Left lung (tissue), 14 donors: ENCODE data around the gene KCNAB3. TPM values are rescaled to one million over a fixed set of nuclear protein-coding genes. Genes with fewer than 3 reads are reported as not detected.
A peak's percentile ranks its signal among the peaks of the same experiment; 100 is the strongest.

Experiments used
- ATAC-seq: fragments of 200-7000 bp; cut with Tn5 transposase; one replicate; pipeline ENCODE4 v1.9.1; 2020; ENCODE audit warnings: moderate library complexity
- DNase-seq, 4 donors: peaks; one replicate each; pipeline ENCODE4 v3.0.0-alpha.2; 2013 to 2020
- H3K27ac ChIP-seq, 2 donors: fragments of 200-600 bp; sonication (generic) in 1 of 2; one replicate each; pipeline versions ENCODE4 v1.5.0 to v1.8.0; 2020 to 2021
- H3K27me3 ChIP-seq, 2 donors: fragments of 200-600 bp; sonication (generic) in 1 of 2; one replicate each; pipeline versions ENCODE4 v1.5.0 to v1.8.0; 2020 to 2021
- H3K36me3 ChIP-seq, 2 donors: fragments of 200-600 bp; sonication (generic) in 1 of 2; one replicate each; pipeline versions ENCODE4 v1.5.0 to v1.8.0; 2020 to 2021
- H3K4me1 ChIP-seq, 2 donors: fragments of 200-600 bp; one replicate each; pipeline ENCODE4 v1.8.0; 2021
- H3K4me3 ChIP-seq, 2 donors: fragments of 200-600 bp; sonication (generic) in 1 of 2; one replicate each; pipeline versions ENCODE4 v1.5.0 to v1.8.0; 2020 to 2021; ENCODE audit warnings: mild to moderate bottlenecking in 1 of 2
- H3K9me3 ChIP-seq, 2 donors: fragments of 200-600 bp; sonication (generic) in 1 of 2; one replicate each; pipeline versions ENCODE4 v1.5.0 to v1.8.0; 2020 to 2021
- CTCF ChIP-seq, 2 donors: fragments of 200-600 bp; sonication (generic) in 1 of 2; IDR thresholded peaks; one replicate each; pipeline versions ENCODE4 v1.5.0 to v1.8.0; 2021; ENCODE audit warnings: antibody characterized with exemption in 2 of 2
- intact Hi-C, 2 donors: fragments of 100-400 bp; cut with DNase I; formaldehyde crosslinking; loops; one replicate each; pipeline versions ENCODE4 v1.11.2 to v1.14.2; 2022
- long read RNA-seq, 12 donors: library from polyadenylated mRNA in 2 of 12; unstranded in 2 of 12; transcript quantifications; one replicate each; pipeline ENCODE4 v2.0.0 and lab custom pipeline, GENCODE V29; 2019 to 2026
- polyA plus RNA-seq, 6 donors: library from polyadenylated mRNA; unstranded; fragments of 120-200 nt; gene quantifications; one replicate each; pipeline ENCODE4 v1.2.1, GENCODE V29; 2013; ENCODE audit not compliant: insufficient read length in 6 of 6
- total RNA-seq, 2 donors: library from RNA; stranded (reverse); fragmentation: NEBNext Ultra II Directional; extraction: Animal tissue kit (Norgen Biotek cat#: 25700); gene quantifications; one replicate each; pipeline ENCODE4 v1.2.1, GENCODE V29; 2021
- donor health status: DM: no; HTN: yes; CAD: no.
- donor health status: DM: no; HTN: no; CAD: no.

The KCNAB3 gene
- 1 to 10 TPM; 2.5 to 3.5 TPM for total RNA-seq
- polyA plus RNA-seq: 10 to 100 TPM in 5 of 6 donors, 1 to 10 TPM in 1; 9.4 to 12.7 (median 11.5) TPM
- long read RNA-seq, donor 1, transcript KCNAB3-204 (2 exons, 859 nt): major isoform, 7 of 7 reads
- long read RNA-seq, donor 1, partial matches to known transcripts: 0 of 7 reads
- long read RNA-seq, donor 1, other reads (novel, unspliced or antisense): 0 of 7 reads
- long read RNA-seq, donor 2, partial matches to known transcripts: 370 of 383 reads
- long read RNA-seq, donor 2, other reads (novel, unspliced or antisense): 9 of 383 reads
- long read RNA-seq, donor 3: 0 reads
- long read RNA-seq, donor 4: 0 reads
- long read RNA-seq, donor 5, partial matches to known transcripts: 0 of 2 reads
- long read RNA-seq, donor 5, other reads (novel, unspliced or antisense): 0 of 2 reads
- long read RNA-seq, donor 6, partial matches to known transcripts: 0 of 1 reads
- long read RNA-seq, donor 6, other reads (novel, unspliced or antisense): 0 of 1 reads
- long read RNA-seq, donor 7, partial matches to known transcripts: 0 of 5 reads
- long read RNA-seq, donor 7, other reads (novel, unspliced or antisense): 0 of 5 reads
- long read RNA-seq, donor 8, transcript KCNAB3-204 (2 exons, 859 nt): major isoform, 10 of 12 reads
- long read RNA-seq, donor 8, partial matches to known transcripts: 0 of 12 reads
- long read RNA-seq, donor 8, other reads (novel, unspliced or antisense): 0 of 12 reads
- long read RNA-seq, donor 9: 0 reads
- long read RNA-seq, donor 10: 0 reads
- long read RNA-seq, donor 11: 0 reads
- long read RNA-seq, donor 12, partial matches to known transcripts: 0 of 4 reads
- long read RNA-seq, donor 12, other reads (novel, unspliced or antisense): 0 of 4 reads

- Histone ChIP-seq H3K4me1 (peaks cover 13 to 34% of the 10 kb centered on the region in 2 donors), H3K9me3 (no peaks in the 10 kb centered on the region), H3K4me3 (peak within 1 kb of the TSS in 1 of 2 donors; percentile 79), H3K36me3 (peaks cover 0 to 15% of the 10 kb centered on the region in 2 donors), H3K27ac (no peak within 1 kb of the TSS), H3K27me3 (no peaks in the 10 kb centered on the region)
- intact Hi-C loops: no loop called here
- ATAC-seq (no peak), DNase-seq (peak; percentile 60 to 81 (median 74))
- TF ChIP-seq CTCF (IDR thresholded peaks at IDR 0.05): no peak
These were observed at the start of gene KCNAB3 for GRCh38 chr17:7929158-7930023. KCNAB3 (minus strand) TSS chr17:7929856; CDS start chr17:7929435, 421 bp downstream.

- TF ChIP-seq CTCF (IDR thresholded peaks at IDR 0.05): no peak
- peaks cover 9 to 27% of the 10 kb centered on the region in 2 donors for H3K9me3 ChIP-seq
- no peak for DNase-seq
- H3K4me1 ChIP-seq: no peaks in the 10 kb centered on the region
- no peaks in the 10 kb centered on the region for H3K36me3 ChIP-seq
- H3K27me3 ChIP-seq: peaks cover 0 to 7% of the 10 kb centered on the region in 2 donors
- H3K27ac ChIP-seq: no peak overlapping the region
- intact Hi-C loops: no loop called here
- H3K4me3 ChIP-seq: no peak overlapping the region
- ATAC-seq: no peak
These were observed 48.1 kb upstream of the KCNAB3 start for GRCh38 chr17:7977805-7978204.

- no peak for DNase-seq
- TF ChIP-seq CTCF (IDR thresholded peaks at IDR 0.05): no peak
- Histone ChIP-seq H3K27me3 (peaks cover 0 to 7% of the 10 kb centered on the region in 2 donors), H3K4me1 (no peaks in the 10 kb centered on the region), H3K36me3 (no peaks in the 10 kb centered on the region), H3K27ac (no peak overlapping the region), H3K9me3 (peaks cover 9 to 27% of the 10 kb centered on the region in 2 donors), H3K4me3 (no peak overlapping the region)
- intact Hi-C loops: no loop called here
- ATAC-seq: no peak
These were observed 47.4 kb upstream of the KCNAB3 start for GRCh38 chr17:7977039-7977438.

GRCh38 chr17:7974638-7975131, 45.0 kb upstream of the KCNAB3 start:
- no peak for TF ChIP-seq CTCF (IDR thresholded peaks at IDR 0.05)
- ATAC-seq (no peak), DNase-seq (no peak)
- Histone ChIP-seq H3K27me3 (peaks cover 0 to 7% of the 10 kb centered on the region in 2 donors), H3K4me3 (no peak overlapping the region), H3K4me1 (peaks cover 0 to 7% of the 10 kb centered on the region in 2 donors), H3K9me3 (peaks cover 9 to 27% of the 10 kb centered on the region in 2 donors), H3K36me3 (no peaks in the 10 kb centered on the region), H3K27ac (no peak overlapping the region)
- intact Hi-C loops: no loop called here
